ENCODE measurements around the gene NARF.

The NARF gene

DNA sequence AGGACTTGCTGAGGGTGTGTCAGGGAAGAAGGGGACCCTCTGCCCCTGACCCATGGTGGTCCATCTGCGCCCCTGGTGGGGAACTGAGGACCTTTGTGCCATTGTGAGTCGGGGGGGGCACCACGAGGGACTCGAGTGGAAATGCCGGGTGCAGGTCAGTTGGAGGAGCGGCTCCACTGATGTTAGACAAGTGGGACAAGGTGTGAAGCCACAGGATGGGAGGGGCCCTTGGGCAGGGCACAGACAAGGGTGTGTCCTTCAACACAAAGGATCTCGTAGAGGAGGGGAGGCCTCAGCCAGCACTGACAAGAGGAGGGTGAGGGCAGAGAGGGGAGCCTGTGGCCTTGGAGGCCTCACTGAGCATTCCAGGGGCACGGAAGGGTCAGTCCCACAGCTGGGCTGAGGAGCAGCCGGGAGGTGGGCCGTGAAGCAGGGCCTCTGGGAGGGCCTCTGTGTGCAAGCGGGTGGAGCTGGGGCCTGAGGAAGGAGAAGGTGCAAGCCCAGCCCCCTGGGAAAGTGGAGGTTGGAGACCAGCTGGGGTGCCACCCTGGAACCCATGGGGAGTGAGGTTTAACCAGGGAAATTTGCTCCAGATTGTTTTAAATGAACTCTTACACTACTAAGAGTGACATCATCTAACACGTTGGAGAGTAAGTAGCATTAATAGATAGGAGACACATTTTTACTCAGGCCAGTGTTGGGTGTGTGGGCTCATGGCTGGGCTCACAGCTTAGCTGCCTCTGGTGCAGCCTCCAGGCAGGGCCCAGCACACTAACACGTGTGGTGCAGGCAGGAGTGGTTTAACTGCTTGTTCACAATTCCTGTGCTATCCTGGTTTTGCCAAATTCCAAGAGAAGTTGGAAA is 27.9 kb downstream of the NARF start:
- H3K36me3 ChIP-seq (ENCODE audit: insufficient read depth) = no peaks in the 10 kb centered on the region; the same call in 1 of the 2 replicates
- peaks cover 8% of the 10 kb centered on the region for H3K4me1 ChIP-seq (ENCODE audit: low read depth, poor library complexity, severe bottlenecking)
- TF ChIP-seq, protein P1, sequence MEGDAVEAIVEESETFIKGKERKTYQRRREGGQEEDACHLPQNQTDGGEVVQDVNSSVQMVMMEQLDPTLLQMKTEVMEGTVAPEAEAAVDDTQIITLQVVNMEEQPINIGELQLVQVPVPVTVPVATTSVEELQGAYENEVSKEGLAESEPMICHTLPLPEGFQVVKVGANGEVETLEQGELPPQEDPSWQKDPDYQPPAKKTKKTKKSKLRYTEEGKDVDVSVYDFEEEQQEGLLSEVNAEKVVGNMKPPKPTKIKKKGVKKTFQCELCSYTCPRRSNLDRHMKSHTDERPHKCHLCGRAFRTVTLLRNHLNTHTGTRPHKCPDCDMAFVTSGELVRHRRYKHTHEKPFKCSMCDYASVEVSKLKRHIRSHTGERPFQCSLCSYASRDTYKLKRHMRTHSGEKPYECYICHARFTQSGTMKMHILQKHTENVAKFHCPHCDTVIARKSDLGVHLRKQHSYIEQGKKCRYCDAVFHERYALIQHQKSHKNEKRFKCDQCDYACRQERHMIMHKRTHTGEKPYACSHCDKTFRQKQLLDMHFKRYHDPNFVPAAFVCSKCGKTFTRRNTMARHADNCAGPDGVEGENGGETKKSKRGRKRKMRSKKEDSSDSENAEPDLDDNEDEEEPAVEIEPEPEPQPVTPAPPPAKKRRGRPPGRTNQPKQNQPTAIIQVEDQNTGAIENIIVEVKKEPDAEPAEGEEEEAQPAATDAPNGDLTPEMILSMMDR (conservative IDR thresholded peaks at IDR 0.05; ENCODE audit: low read depth, low read length) = no peak
- H3K27me3 ChIP-seq (ENCODE audit: insufficient read depth, low read depth) = no peaks in the 10 kb centered on the region
- no peak overlapping the region for H3K4me3 ChIP-seq (IDR thresholded peaks at IDR 0.05; ENCODE audit: insufficient read depth, low read depth, low read length)
- H4K20me1 ChIP-seq (ENCODE audit: insufficient read depth) = no peaks in the 10 kb centered on the region
- H3K9ac ChIP-seq = no peak overlapping the region
- no peak overlapping the region for H2AFZ ChIP-seq (ENCODE audit: low read depth)
- no peaks in the 10 kb centered on the region for H3K79me2 ChIP-seq (ENCODE audit: insufficient read depth, low read depth)
- H3K4me2 ChIP-seq = no peak overlapping the region
- no peak overlapping the region for H3K27ac ChIP-seq

DNA sequence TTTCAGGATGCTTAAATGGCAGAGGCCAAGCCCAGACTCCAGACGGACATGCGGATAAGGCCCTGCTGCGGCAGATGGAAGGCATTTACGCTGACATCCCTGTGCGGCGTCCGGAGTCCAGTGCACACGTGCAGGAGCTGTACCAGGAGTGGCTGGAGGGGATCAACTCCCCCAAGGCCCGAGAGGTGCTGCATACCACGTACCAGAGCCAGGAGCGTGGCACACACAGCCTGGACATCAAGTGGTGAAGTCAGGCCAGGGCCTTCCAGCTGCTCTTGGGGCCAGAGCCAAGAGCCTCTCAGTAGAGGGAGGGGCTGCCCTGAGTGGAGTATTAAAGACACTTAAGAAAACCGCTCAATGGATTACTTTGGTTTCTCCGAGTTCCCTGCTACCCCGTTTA is 29.4 kb downstream of the NARF start:
- Histone ChIP-seq H3K27ac (no peak overlapping the region), H3K79me2 (ENCODE audit: insufficient read depth, low read depth) (no peaks in the 10 kb centered on the region), H2AFZ (ENCODE audit: low read depth) (no peak overlapping the region), H3K4me1 (ENCODE audit: low read depth, poor library complexity, severe bottlenecking) (peaks cover 15% of the 10 kb centered on the region), H4K20me1 (ENCODE audit: insufficient read depth) (no peaks in the 10 kb centered on the region), H3K4me2 (no peak overlapping the region), H3K9ac (no peak overlapping the region), H3K4me3 (IDR thresholded peaks at IDR 0.05; ENCODE audit: insufficient read depth, low read depth, low read length) (no peak overlapping the region), H3K36me3 (ENCODE audit: insufficient read depth) (no peaks in the 10 kb centered on the region), H3K27me3 (ENCODE audit: insufficient read depth, low read depth) (no peaks in the 10 kb centered on the region)
- TF ChIP-seq, protein P1 (conservative IDR thresholded peaks at IDR 0.05; ENCODE audit: low read depth, low read length) = no peak

DNA sequence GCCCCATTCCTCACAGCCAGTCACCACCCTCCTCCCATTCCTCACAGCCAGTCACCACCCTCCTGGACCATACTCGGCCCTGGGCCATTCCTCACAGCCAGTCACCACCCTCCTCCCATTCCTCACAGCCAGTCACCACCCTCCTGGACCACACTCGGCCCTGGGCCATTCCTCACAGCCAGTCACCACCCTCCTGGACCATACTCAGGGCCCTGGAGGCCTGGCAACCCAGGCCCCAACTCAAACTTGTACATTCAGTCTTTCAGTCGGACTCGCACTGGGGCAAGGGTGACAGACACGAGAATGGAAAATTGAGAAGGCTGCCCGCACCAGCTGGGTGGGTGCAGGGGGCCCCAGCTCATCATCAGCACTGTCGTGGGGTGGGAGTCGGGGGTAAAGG is 30.6 kb downstream of the NARF start:
- Histone ChIP-seq H4K20me1 (ENCODE audit: insufficient read depth) (no peaks in the 10 kb centered on the region), H3K27ac (no peak overlapping the region), H2AFZ (ENCODE audit: low read depth) (no peak overlapping the region), H3K4me2 (no peak overlapping the region), H3K36me3 (ENCODE audit: insufficient read depth) (no peaks in the 10 kb centered on the region), H3K79me2 (ENCODE audit: insufficient read depth, low read depth) (no peaks in the 10 kb centered on the region), H3K9ac (no peak overlapping the region), H3K4me1 (ENCODE audit: low read depth, poor library complexity, severe bottlenecking) (peaks cover 27% of the 10 kb centered on the region), H3K4me3 (IDR thresholded peaks at IDR 0.05; ENCODE audit: insufficient read depth, low read depth, low read length) (no peak overlapping the region), H3K27me3 (ENCODE audit: insufficient read depth, low read depth) (no peaks in the 10 kb centered on the region)
- TF ChIP-seq, protein P1 (conservative IDR thresholded peaks at IDR 0.05; ENCODE audit: low read depth, low read length) = no peak

DNA sequence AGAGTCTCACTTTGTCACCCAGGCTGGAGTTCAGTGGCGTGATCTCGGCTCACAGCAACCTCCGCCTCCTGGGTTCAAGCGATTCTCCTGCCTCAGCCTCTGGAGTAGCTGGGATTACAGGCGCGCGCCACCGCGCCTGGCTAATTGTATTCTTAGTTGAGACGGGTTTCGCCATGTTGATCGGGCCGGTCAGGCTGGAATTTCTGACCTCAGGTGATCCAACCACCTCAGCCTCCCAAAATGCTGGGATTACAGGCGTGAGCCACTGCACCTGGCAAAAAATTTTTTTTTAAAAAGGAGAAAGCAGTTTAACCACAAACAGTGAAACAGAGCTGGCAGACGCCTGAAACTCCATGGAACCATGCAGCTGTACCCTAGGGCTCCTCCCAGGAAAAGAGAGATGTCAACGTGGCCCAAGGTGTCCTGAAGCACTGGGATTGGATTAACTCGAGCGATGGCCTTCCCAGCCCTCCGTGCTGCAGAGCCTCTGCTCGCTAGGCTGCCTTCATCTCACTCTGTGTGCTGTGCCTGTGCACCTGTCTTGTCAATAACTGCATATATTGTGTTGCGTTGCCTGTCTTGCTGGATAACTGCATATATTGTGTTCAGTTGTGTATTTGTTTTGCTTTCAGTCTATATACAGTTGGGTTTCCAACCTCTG is 31.4 kb downstream of the NARF start:
- Histone ChIP-seq H3K27me3 (ENCODE audit: insufficient read depth, low read depth) (no peaks in the 10 kb centered on the region), H3K27ac (no peak overlapping the region), H3K4me1 (ENCODE audit: low read depth, poor library complexity, severe bottlenecking) (peaks cover 32% of the 10 kb centered on the region), H4K20me1 (ENCODE audit: insufficient read depth) (no peaks in the 10 kb centered on the region), H3K9ac (no peak overlapping the region), H2AFZ (ENCODE audit: low read depth) (no peak overlapping the region), H3K4me3 (IDR thresholded peaks at IDR 0.05; ENCODE audit: insufficient read depth, low read depth, low read length) (no peak overlapping the region), H3K4me2 (no peak overlapping the region), H3K36me3 (ENCODE audit: insufficient read depth) (no peaks in the 10 kb centered on the region), H3K79me2 (ENCODE audit: insufficient read depth, low read depth) (no peaks in the 10 kb centered on the region)
- TF ChIP-seq, protein P1 (conservative IDR thresholded peaks at IDR 0.05; ENCODE audit: low read depth, low read length) = no peak

Measured in KMS-11 (cell line).